Measurements from ENCODE around the gene UBE2F.
"Not testable (repeated sequence)": the region's sequence is repeated elsewhere in the genome, so short reads cannot be mapped to it uniquely, and the experiment has no call there.

UBE2F gene

DNA sequence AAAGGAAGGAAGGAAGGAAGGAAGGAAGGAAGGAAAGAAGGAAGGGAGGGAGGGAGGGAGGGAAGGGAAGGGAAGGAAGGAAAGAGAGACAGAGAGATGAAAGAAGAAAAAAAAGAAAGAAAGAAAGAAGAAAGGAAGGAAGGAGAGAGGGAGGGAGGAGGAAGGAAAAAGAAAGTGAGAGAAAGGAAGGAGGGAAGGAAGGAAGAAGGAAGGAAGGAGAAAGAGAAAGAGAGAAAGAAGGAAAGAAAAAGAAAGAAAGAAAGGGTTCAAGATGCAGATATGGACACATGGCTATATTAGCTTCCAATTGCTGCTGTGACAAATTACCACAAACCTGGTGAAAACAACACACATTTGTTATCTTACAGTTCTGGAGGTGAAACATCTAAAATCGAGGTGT, 20.4 kb upstream of the UBE2F start:
- DNase-seq: no peak

GRCh38 chr2:237951354-237951753, 15.5 kb upstream of the UBE2F start:
- not testable (repeated sequence) for DNase-seq

- no peak for DNase-seq
These were observed 14.9 kb upstream of the UBE2F start for GRCh38 chr2:237951878-237952277.

DNA sequence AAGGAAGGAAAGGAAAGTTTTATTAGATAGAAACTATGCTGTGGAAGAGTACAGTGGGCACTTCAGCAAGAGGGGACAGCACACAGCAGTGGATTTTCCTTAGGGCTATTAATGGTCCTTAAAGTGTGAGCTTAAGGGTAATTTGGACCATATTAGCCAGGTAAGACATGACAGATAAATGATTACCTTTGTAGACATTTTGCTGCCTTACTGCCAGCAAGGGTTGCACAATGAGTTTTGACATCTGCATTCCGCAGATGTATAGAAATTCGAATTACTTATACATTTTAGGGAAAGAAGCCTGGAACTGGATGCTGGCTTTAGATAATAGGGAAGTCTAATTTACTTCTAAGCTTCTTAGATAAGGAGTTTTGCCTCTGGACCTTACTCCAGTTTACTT, 14.0 kb upstream of the UBE2F start:
- DNase-seq: no peak

- peak; percentile 22 for DNase-seq
These were observed 11.0 kb upstream of the UBE2F start for GRCh38 chr2:237955640-237956401.

DNA sequence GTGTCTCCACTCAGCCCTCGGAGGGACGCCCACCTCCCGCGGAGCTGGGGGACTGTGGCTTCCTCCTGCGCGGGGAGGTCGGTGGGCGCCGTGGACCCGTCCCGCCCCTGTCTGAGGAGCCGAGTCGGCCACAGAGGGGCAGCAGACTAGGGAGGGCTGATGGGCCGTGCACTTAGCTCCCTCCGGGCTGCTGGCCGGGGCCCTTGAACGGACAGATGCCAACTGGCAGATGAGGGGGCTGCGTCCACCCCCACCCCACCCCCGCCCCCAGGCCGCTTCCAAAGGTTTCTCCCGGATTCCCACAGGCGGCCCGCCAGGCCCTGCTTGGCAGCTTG, 10.4 kb upstream of the UBE2F start:
- no peak for DNase-seq

- DNase-seq: no peak
These were observed 5.2 kb upstream of the UBE2F start for GRCh38 chr2:237961637-237962036.

- DNase-seq: no peak
These were observed 4.3 kb upstream of the UBE2F start for GRCh38 chr2:237962432-237963084.

GRCh38 chr2:237963490-237963991, 3.3 kb upstream of the UBE2F start:
- DNase-seq: not testable (repeated sequence)

- DNase-seq: no peak
These were observed 2.6 kb upstream of the UBE2F start for GRCh38 chr2:237964194-237964577.

GRCh38 chr2:237964578-237965404, 2.0 kb upstream of the UBE2F start:
- no peak for DNase-seq

- not testable (repeated sequence) for DNase-seq
These were observed 970 bp upstream of the UBE2F start for GRCh38 chr2:237965844-237966243.

- DNase-seq: no peak
These were observed 607 bp upstream of the UBE2F start for GRCh38 chr2:237966250-237966564.

DNA sequence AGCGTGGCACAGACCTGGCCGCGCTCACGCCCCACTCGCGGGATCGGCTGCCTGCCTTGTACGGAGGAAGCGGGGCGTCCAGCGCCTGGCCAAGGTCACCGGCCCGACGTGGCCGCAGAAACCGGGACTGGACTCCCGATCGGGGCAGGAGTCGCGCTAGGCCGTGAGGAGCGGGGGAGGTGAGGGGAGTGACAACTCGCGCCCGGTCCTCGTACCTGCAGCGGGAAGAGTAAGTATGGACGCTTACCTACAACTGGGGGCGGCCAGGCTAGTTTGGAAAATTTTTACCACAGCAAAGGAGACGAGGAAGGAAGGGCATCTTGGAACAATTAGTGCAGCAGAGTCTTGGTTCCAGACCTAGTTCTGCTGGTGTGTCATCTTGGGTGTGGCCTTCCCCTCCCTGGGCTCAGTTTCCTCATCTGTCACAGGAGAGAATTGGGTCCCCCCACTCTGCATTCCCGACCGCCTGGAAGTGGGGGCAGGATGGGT, 693 bp downstream of the UBE2F start:
- DNase-seq: peak; percentile 21

GRCh38 chr2:237968048-237968862, 1.4 kb downstream of the UBE2F start:
- DNase-seq: peak; percentile 66

DNA sequence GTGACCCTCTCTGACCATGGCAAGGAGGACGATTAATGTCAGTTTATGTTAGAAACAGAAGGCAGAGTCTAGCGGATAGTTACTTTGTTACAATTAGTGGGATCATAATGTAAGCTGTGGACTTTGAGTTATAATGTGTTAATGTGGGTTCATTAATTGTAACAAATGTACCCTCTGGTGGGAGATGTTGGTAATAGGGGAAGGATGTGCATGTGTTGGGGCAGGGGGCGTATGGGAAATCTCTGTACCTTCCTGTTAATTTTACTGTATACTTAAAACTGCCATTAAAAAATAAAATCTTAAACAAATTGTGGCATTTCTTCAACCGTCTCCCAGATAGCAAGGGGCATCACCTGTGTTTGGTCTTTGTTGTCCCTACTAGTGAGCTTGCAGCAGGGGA, 4.8 kb downstream of the UBE2F start:
- DNase-seq: no peak

DNA sequence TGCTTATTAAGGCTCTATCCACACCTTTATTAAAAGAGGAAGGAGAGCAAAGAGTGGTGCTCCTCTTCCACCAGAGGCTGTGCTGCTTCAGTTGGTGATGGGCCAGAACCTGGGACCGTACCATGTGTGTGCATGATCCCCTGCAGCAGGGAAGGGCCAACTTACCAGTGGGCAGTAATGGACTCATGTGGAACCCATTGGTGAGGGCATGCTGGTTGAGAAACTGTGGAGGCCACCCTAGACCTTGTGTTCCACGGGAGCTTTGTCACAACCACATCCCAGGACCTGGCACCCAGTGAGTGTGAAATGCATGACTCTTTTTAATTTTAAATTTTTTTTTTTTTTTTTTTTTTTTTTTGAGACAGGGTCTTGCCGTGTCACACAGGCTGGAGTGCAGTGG, 5.4 kb downstream of the UBE2F start:
- no peak for DNase-seq

DNA sequence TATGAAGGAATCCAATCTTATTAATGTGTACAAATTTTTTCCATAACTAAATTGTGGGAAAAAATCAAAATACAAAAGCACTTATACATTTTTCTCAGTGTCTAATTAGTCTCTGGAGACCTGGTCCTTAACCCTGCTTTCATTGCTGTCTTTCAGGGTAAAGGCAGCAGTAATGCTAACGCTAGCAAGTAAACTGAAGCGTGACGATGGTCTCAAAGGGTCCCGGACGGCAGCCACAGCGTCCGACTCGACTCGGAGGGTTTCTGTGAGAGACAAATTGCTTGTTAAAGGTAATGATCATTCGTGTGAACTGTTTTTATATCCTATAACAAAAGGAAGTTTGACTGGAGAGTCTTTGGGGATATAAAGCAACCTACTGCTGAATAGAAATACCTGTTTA, 6.1 kb downstream of the UBE2F start:
- DNase-seq: no peak

GRCh38 chr2:237977380-237977779, 10.6 kb downstream of the UBE2F start:
- DNase-seq: no peak

DNA sequence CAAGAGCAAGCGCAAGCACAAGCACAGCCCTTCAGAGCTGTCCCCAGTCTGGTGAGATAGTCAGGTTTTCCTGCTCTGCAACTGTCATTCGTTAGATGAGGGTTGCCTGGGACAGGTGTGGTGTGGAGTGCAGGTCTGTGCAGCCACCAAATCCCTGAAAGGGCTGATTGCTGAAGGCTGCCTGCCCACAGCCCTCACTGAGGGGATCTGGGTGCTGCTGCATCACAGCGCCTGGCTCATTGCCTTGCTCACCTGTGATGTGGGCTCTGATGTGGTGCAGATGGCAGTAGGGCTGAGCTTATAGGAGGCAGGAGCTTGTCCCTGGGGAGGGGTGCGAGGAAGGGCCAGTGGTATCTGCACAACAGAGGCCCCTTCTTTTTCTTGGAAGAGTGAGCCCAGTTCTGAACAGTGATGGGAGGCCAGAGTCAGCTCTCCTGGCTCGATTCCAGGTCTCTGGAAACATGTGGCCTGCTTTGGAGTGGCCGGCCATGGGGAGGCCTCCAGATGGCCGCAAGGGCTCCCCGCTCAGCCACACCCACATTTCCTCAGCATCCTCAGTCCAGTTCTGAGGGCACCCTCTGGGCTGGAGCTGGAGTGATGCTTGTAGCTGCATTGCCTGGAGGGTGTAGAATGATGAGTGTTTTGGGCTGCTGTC, 11.4 kb downstream of the UBE2F start:
- DNase-seq: no peak

DNA sequence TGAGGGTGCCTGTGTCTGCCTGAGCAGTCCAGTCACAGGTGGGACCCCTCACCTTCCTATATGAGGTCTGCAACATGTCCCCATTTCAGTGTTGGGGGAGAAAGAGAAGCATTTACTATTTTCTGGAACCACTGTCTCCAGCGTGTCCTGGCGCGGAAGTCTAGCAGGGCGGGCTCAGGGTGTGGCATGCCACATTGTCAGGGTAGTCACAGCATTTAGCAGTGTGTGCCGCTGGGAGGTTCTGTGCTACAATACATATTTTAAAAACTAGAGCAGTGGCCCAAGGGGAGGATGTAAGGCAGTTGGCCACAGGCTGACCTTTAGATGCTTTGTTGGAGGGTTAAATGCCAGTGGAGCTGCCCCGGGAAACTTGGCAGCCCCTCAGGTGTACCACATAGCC, 12.5 kb downstream of the UBE2F start:
- DNase-seq: no peak

GRCh38 chr2:237980087-237980486, 13.3 kb downstream of the UBE2F start:
- DNase-seq: no peak
